ENCODE data around the gene MTA3. TPM values are rescaled to one million over a fixed set of nuclear protein-coding genes. Genes with fewer than 3 reads are reported as not detected.
"Not testable (repeated sequence)": the region's sequence is repeated elsewhere in the genome, so short reads cannot be mapped to it uniquely, and the experiment has no call there.

Gene MTA3
- total and polyA plus RNA-seq, 9 donors, result 31.9 to 87.5 (median 61.0) TPM

- H3K4me1 ChIP-seq (ENCODE audit: insufficient read depth), result peaks cover 7% of the 10 kb centered on the region
- no peaks in the 10 kb centered on the region for H3K36me3 ChIP-seq
- DNase-seq, result no peak
- no peak overlapping the region for H3K4me3 ChIP-seq
- intact Hi-C loops (cut with DNase I), result no loop called here
- WGBS, 3 donors, result 88 to 98% (median 92%) methylated on average over 2 of the region's 2 CpGs
- H3K27me3 ChIP-seq, result no peaks in the 10 kb centered on the region
- TF ChIP-seq POLR2A (IDR thresholded peaks at IDR 0.05) (no peak), CTCF (IDR thresholded peaks at IDR 0.05) (no peak), EP300 (IDR thresholded peaks at IDR 0.05) (no peak)
- no peaks in the 10 kb centered on the region for H3K9me3 ChIP-seq
- no peak overlapping the region for H3K27ac ChIP-seq
These were observed 158.2 kb downstream of the MTA3 start for GRCh38 chr2:42726680-42727079.

DNA sequence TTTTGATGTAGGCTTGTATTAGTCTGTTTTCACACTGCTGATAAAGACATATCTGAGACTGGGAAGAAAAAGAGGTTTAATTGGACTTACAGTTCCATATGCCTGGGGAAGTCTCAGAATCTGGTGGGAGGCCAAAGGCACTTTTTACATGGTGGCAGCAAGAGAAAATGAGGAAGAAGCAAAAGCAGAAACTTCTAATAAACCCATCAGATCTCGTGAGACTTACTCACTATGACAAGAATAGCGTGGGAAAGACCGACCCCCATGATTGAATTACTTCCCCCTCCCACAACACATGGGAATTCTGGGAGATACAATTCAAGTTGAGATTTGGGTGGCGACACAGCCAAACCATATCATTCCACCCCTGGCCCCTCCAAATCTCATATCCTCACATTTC is 162.9 kb downstream of the MTA3 start:
- DNase-seq; H3K4me1 ChIP-seq (ENCODE audit: insufficient read depth); H3K4me3 ChIP-seq; H3K9me3 ChIP-seq; H3K36me3 ChIP-seq; intact Hi-C loops (cut with DNase I); H3K27ac ChIP-seq; H3K27me3 ChIP-seq: not testable (repeated sequence)
- 95 to 97% (median 96%) methylated on average over 4 of the region's 4 CpGs for WGBS, 3 donors

GRCh38 chr2:42733852-42734251 is 165.4 kb downstream of the MTA3 start:
- Histone ChIP-seq H3K27ac (no peak overlapping the region), H3K4me1 (ENCODE audit: insufficient read depth) (no peaks in the 10 kb centered on the region), H3K9me3 (no peaks in the 10 kb centered on the region), H3K36me3 (no peaks in the 10 kb centered on the region), H3K4me3 (no peak overlapping the region), H3K27me3 (no peaks in the 10 kb centered on the region)
- TF ChIP-seq CTCF (IDR thresholded peaks at IDR 0.05) (no peak), EP300 (IDR thresholded peaks at IDR 0.05) (no peak), POLR2A (IDR thresholded peaks at IDR 0.05) (no peak)
- no peak for DNase-seq
- intact Hi-C loops (cut with DNase I), result no loop called here
- 25 to 47% (median 35%) methylated on average over 1 of the region's 1 CpG for WGBS, 3 donors

DNA sequence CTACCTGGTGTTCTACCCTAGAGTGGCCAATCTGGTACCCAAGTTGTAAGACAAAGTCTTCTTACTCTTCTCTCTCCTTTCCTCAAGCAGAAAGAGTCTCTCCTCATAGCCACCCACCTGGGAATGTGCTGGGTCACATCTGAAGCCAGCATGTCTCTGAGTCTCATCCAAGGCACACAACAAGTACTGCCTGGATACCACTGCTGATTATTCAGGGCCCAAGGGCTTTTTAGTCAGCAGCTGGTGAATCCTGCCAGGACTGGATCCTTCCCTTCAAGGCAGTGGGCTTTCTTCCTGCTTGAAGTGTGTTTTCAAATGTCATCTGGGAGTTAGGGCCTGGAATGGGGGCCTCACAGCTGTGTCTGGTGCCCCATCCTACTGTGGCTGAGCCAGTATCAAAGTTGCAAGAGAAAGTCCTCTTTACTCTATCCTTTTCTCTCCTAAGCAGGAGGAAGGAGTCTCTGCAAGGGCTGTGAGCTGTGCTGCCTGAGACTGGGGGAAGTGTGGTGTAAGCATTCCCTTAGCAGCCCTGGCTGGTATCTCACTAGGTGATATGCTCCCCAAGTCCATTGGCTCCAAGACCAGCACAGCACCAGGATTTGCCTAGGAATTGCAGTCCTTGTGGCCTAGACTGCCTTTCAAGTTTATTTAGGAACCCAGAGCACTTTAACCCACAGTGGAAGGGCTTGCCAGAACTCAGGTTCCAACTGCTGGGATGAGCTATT is 168.3 kb downstream of the MTA3 start:
- intact Hi-C loops (cut with DNase I), result no loop called here
- Histone ChIP-seq H3K4me1 (ENCODE audit: insufficient read depth) (no peaks in the 10 kb centered on the region), H3K9me3 (no peaks in the 10 kb centered on the region), H3K36me3 (no peaks in the 10 kb centered on the region), H3K4me3 (no peak overlapping the region), H3K27me3 (no peaks in the 10 kb centered on the region), H3K27ac (no peak overlapping the region)
- no peak for DNase-seq
- TF ChIP-seq CTCF (IDR thresholded peaks at IDR 0.05) (no peak), EP300 (IDR thresholded peaks at IDR 0.05) (no peak), POLR2A (IDR thresholded peaks at IDR 0.05) (no peak)

DNA sequence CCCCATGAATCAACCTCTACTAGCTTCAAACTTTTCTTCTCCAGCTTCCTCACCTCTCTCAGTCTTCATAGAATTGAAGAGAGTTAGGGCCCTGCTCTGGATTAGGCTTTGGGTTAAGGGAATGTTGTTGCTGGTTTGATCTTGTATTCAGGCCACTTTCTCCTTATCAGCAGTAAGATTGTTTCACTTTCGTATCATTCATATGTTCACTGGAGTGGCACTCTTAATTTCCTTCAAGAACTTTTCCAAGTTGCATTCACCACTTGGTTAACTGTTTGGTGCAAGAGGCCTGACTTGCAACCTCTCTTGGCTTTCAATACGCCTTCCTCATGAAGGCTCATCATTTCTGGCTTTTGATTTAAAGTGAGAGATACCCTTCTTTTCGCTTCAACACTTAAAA is 172.7 kb downstream of the MTA3 start:
- WGBS, 3 donors, result 82 to 89% (median 87%) methylated on average over 3 of the region's 3 CpGs
- no peaks in the 10 kb centered on the region for H3K27me3 ChIP-seq
- intact Hi-C loops (cut with DNase I), result no loop called here
- H3K9me3 ChIP-seq, result no peaks in the 10 kb centered on the region
- no peaks in the 10 kb centered on the region for H3K36me3 ChIP-seq
- no peak overlapping the region for H3K4me3 ChIP-seq
- DNase-seq, result no peak
- H3K27ac ChIP-seq, result no peak overlapping the region
- no peaks in the 10 kb centered on the region for H3K4me1 ChIP-seq (ENCODE audit: insufficient read depth)
- TF ChIP-seq POLR2A (IDR thresholded peaks at IDR 0.05), result no peak
- no peak for TF ChIP-seq CTCF (IDR thresholded peaks at IDR 0.05)
- TF ChIP-seq EP300 (IDR thresholded peaks at IDR 0.05), result no peak
